Endodermal cell (in vitro differentiated cells): ENCODE data around the gene MOCS1. TPM values are rescaled to one million over a fixed set of nuclear protein-coding genes. Genes with fewer than 3 reads are reported as not detected.

Source experiments
- DNase-seq: peaks from one replicate; pipeline ENCODE4 v3.0.0-alpha.2; 2017
- H3K27ac ChIP-seq: 2 replicates; pipeline ENCODE4 v1.5.1; 2013; ENCODE audit warnings: mild to moderate bottlenecking, low read depth, low read length, moderate library complexity
- H3K27me3 ChIP-seq: 2 replicates; pipeline ENCODE4 v1.6.1; 2013; ENCODE audit warnings: mild to moderate bottlenecking, low read length, moderate library complexity; ENCODE audit not compliant: insufficient read depth, control insufficient read depth, poor library complexity, severe bottlenecking
- H3K36me3 ChIP-seq: 2 replicates; pipeline ENCODE4 v1.7.0; 2013; ENCODE audit warnings: mild to moderate bottlenecking, low read length, moderate library complexity; ENCODE audit not compliant: control insufficient read depth, insufficient read depth
- H3K4me1 ChIP-seq: one replicate; pipeline ENCODE4 v1.7.0; 2013; ENCODE audit warnings: low read length; ENCODE audit not compliant: control insufficient read depth, insufficient read depth
- H3K4me3 ChIP-seq: 2 replicates; pipeline ENCODE4 v1.5.1; 2013; ENCODE audit warnings: mild to moderate bottlenecking, low read length, moderate library complexity
- H3K9ac ChIP-seq: 2 replicates; pipeline ENCODE4 v1.6.1; 2013; ENCODE audit warnings: mild to moderate bottlenecking, low read length, moderate library complexity; ENCODE audit not compliant: poor library complexity, severe bottlenecking; ENCODE audit errors: extremely low read depth
- H3K9me3 ChIP-seq: 2 replicates; pipeline ENCODE4 v1.6.1; 2013; ENCODE audit warnings: mild to moderate bottlenecking, low read length, moderate library complexity; ENCODE audit not compliant: control insufficient read depth
- H3K27ac Mint-ChIP-seq: 2 replicates; pipeline ENCODE4 v1.8.0; 2020; ENCODE audit warnings: mixed read lengths
- H3K27me3 Mint-ChIP-seq: 2 replicates; pipeline ENCODE4 v1.8.0; 2021; ENCODE audit warnings: mild to moderate bottlenecking, mixed read lengths; ENCODE audit not compliant: insufficient read depth
- H3K36me3 Mint-ChIP-seq: 2 replicates; pipeline ENCODE4 v1.8.0; 2020; ENCODE audit warnings: low read depth, mixed read lengths
- H3K4me1 Mint-ChIP-seq: 2 replicates; pipeline ENCODE4 v1.8.0; 2020; ENCODE audit warnings: mixed read lengths
- H3K4me3 Mint-ChIP-seq: 2 replicates; pipeline ENCODE4 v1.8.0; 2020; ENCODE audit warnings: mild to moderate bottlenecking, moderate library complexity, mixed read lengths
- H3K9me3 Mint-ChIP-seq: 2 replicates; pipeline ENCODE4 v1.8.0; 2020; ENCODE audit warnings: mild to moderate bottlenecking, mixed read lengths
- WGBS, 2 experiments: methylation state at CpG; one replicate each; pipeline versions ENCODE4 v1.1.5 to v1.1.7; 2013; ENCODE audit warnings: missing lambda C conversion rate in 2 of 2, mixed read lengths in 1 of 2; ENCODE audit not compliant: insufficient coverage in 1 of 2, insufficient read length in 1 of 2; 5-methylcytosine and 5-hydroxymethylcytosine counted together
- total RNA-seq, 2 donors: library from RNA; stranded (reverse); fragmentation: NEBNext Ultra II Directional in 1 of 2; extraction: Animal tissue kit (Norgen Biotek cat#: 25700) in 1 of 2; gene quantifications; 2 replicates in 1 of 2; 3 replicates in 1 of 2; pipeline ENCODE4 v1.2.1, GENCODE V29; 2021
- TF ChIP-seq, protein P1 (sequence below): fragments of 200-600 bp; sonication (generic); conservative IDR thresholded peaks from 2 replicates; pipeline ENCODE4 v1.5.0; 2021; ENCODE audit warnings: antibody characterized with exemption, mild to moderate bottlenecking

The MOCS1 gene
- total RNA-seq, 2 donors from 2014 or later = 8.7 to 11.3 TPM

DNA sequence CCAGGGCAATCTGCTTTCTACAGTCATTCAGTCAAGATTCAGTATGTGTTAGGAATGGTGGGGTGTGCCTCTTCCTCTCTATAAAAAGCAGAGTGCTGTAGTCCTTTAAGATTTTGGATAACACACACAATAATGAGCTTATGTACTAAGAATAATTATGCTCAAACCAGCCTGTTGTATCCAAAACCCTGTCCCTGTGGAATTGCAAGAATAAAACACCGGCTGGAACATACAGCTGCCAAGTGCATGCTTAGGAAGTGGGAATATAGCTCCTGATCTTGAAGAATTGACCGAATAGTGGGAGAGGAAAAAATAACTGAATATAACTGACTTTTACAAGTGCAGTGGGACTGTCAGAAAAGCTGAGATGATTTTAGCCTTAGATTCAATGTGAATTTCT, 979 bp upstream of the MOCS1 start:
- Histone ChIP-seq H3K36me3 (no peaks in the 10 kb centered on the region), H3K4me1 (peaks cover 2% of the 10 kb centered on the region), H3K27me3 (peaks cover 17% of the 10 kb centered on the region), H3K9me3 (no peaks in the 10 kb centered on the region), H3K9ac (no peak overlapping the region), H3K27ac (no peak overlapping the region), H3K4me3 (no peak overlapping the region)
- TF ChIP-seq, protein P1, sequence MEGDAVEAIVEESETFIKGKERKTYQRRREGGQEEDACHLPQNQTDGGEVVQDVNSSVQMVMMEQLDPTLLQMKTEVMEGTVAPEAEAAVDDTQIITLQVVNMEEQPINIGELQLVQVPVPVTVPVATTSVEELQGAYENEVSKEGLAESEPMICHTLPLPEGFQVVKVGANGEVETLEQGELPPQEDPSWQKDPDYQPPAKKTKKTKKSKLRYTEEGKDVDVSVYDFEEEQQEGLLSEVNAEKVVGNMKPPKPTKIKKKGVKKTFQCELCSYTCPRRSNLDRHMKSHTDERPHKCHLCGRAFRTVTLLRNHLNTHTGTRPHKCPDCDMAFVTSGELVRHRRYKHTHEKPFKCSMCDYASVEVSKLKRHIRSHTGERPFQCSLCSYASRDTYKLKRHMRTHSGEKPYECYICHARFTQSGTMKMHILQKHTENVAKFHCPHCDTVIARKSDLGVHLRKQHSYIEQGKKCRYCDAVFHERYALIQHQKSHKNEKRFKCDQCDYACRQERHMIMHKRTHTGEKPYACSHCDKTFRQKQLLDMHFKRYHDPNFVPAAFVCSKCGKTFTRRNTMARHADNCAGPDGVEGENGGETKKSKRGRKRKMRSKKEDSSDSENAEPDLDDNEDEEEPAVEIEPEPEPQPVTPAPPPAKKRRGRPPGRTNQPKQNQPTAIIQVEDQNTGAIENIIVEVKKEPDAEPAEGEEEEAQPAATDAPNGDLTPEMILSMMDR = no peak
- Mint-ChIP-seq H3K4me3 (no peak overlapping the region), H3K36me3 (no peaks in the 10 kb centered on the region), H3K9me3 (no peaks in the 10 kb centered on the region), H3K27me3 (peaks cover 9% of the 10 kb centered on the region), H3K4me1 (peaks cover 30% of the 10 kb centered on the region), H3K27ac (no peak overlapping the region)
- DNase-seq = no peak
- 89 to 91% methylated on average over 2 of the region's 2 CpGs for WGBS, 2 experiments

GRCh38 chr6:39933669-39934130, 562 bp downstream of the MOCS1 start:
- Mint-ChIP-seq H3K4me1 (peaks cover 26% of the 10 kb centered on the region), H3K27ac (peak overlapping the region; percentile 29), H3K9me3 (no peaks in the 10 kb centered on the region), H3K27me3 (peaks cover 9% of the 10 kb centered on the region), H3K4me3 (peak overlapping the region; percentile 75), H3K36me3 (peaks cover 3% of the 10 kb centered on the region)
- Histone ChIP-seq H3K4me1 (peaks cover 2% of the 10 kb centered on the region), H3K9ac (peak overlapping the region; percentile 49), H3K36me3 (no peaks in the 10 kb centered on the region), H3K27me3 (peaks cover 17% of the 10 kb centered on the region), H3K9me3 (no peaks in the 10 kb centered on the region), H3K4me3 (peak overlapping the region; percentile 89), H3K27ac (no peak overlapping the region)
- TF ChIP-seq, protein P1 = no peak
- 20 to 60% methylated on average over 2 to 9 of the region's 9 CpGs for WGBS, 2 experiments
- no peak for DNase-seq

- Histone ChIP-seq H3K9ac (no peak overlapping the region), H3K36me3 (no peaks in the 10 kb centered on the region), H3K27ac (no peak overlapping the region), H3K27me3 (peaks cover 17% of the 10 kb centered on the region), H3K4me3 (no peak overlapping the region), H3K9me3 (no peaks in the 10 kb centered on the region), H3K4me1 (no peaks in the 10 kb centered on the region)
- Mint-ChIP-seq H3K36me3 (peaks cover 3% of the 10 kb centered on the region), H3K27me3 (peaks cover 9% of the 10 kb centered on the region), H3K27ac (no peak overlapping the region), H3K4me1 (peaks cover 18% of the 10 kb centered on the region), H3K9me3 (no peaks in the 10 kb centered on the region), H3K4me3 (no peak overlapping the region)
- TF ChIP-seq, protein P1 = no peak
- 92 to 99% methylated on average over 8 of the region's 8 CpGs for WGBS, 2 experiments
- DNase-seq = no peak
Measured at GRCh38 chr6:39932386-39932910, 1.8 kb downstream of the MOCS1 start.
